IPS-18c (cell line): ENCODE results near the gene TRIM44.
"Not testable (repeated sequence)": the region's sequence is repeated elsewhere in the genome, so short reads cannot be mapped to it uniquely, and the experiment has no call there.

Source experiments
- H3K4me3 ChIP-seq: 2 replicates; pipeline ENCODE4 v1.7.0; 2013; ENCODE audit warnings: low read depth, mild to moderate bottlenecking, low read length, moderate library complexity; ENCODE audit not compliant: insufficient read depth
- H3K9me3 ChIP-seq: one replicate; pipeline ENCODE4 v1.6.1; 2013; ENCODE audit warnings: mild to moderate bottlenecking, low read length, moderate library complexity; ENCODE audit not compliant: control insufficient read depth, insufficient read depth

TRIM44 gene

DNA sequence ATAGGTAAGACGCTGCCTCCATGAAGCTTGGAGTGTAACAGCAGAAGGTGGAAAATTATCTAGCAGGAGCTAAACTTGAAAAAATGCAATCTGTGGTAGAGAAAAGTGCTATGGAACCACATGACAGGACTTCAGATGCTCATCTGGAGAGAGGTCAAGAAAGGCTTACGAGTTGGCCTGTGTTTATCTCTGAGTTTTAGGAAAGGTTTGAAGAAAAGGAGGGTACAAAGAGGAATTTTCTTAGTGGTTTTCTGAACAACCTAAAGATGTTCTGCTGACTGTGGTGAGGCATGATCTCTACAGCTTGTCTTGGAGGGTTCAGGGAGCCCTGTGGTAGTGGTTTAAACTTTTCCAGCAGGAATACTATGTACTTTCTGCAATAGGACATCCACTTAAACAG, 36.1 kb upstream of the TRIM44 start:
- no peaks in the 10 kb centered on the region for H3K9me3 ChIP-seq

DNA sequence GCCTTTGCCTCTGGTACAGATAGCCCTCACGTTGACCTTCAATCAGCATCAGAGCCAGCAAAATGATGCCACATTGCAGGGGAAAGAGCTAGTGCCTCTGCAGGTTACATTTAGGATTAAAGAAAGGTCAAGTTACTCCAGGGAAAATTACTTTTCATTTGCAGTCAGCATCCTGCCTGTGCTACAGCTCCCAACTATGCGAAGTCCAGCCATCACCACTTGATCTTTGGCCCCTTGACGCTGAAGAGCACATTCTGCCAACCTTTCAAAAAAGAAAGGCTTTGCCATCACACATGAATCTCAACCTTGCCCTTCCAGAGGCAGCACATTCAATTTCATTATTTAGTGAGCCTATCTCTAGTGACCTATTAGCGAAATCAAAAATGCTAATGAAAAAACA, 33.1 kb upstream of the TRIM44 start:
- Histone ChIP-seq H3K9me3 (no peaks in the 10 kb centered on the region), H3K4me3 (no peak overlapping the region)

More for the DNA sequence above, 36.1 kb upstream of the TRIM44 start:
- no peak overlapping the region for H3K4me3 ChIP-seq

DNA sequence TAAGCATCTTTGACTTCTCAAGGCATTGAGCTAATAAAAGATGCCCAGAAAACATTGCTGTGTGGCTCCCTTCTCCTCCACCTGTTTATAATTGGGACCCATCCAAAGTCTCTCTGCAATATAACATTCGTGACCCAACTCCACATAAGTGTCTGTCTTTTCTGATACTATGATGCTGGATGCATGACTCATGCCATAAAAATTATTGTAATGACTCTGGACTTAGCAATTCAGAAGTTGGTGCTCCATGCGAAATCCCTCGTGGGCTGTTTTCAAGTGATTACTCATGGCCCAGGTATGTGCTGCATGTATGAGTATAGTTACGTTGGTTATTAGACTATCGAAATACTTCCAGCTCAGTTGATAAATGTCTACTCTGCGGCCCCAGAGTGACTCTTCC, 32.7 kb upstream of the TRIM44 start:
- no peak overlapping the region for H3K4me3 ChIP-seq
- H3K9me3 ChIP-seq: no peaks in the 10 kb centered on the region

DNA sequence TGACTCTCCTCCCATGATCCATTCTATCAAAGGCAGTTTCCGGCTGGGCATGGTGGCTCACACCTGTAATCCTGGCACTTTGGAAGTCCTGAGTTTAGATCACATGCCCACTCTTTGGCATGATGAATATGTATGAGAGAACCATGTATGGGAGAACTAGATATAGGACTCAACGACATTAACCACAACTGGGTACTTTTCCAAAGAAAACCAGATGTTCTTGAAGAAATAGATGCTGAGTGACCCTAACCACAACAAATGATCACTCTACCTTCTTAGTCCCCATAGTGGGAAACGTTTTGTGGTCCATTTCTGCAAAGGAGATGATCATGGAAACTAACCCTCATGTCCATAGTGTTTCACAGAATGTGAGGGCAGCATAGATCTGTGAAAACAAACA, 30.7 kb upstream of the TRIM44 start:
- Histone ChIP-seq H3K4me3 (no peak overlapping the region), H3K9me3 (no peaks in the 10 kb centered on the region)

GRCh38 chr11:35632301-35632700, 30.3 kb upstream of the TRIM44 start:
- H3K4me3 ChIP-seq: no peak overlapping the region
- H3K9me3 ChIP-seq: no peaks in the 10 kb centered on the region

- no peak overlapping the region for H3K4me3 ChIP-seq
- no peaks in the 10 kb centered on the region for H3K9me3 ChIP-seq
Observed at GRCh38 chr11:35633827-35634423, 28.6 kb upstream of the TRIM44 start.

- no peaks in the 10 kb centered on the region for H3K9me3 ChIP-seq
- no peak overlapping the region for H3K4me3 ChIP-seq
Observed at GRCh38 chr11:35635933-35636332, 26.6 kb upstream of the TRIM44 start.

DNA sequence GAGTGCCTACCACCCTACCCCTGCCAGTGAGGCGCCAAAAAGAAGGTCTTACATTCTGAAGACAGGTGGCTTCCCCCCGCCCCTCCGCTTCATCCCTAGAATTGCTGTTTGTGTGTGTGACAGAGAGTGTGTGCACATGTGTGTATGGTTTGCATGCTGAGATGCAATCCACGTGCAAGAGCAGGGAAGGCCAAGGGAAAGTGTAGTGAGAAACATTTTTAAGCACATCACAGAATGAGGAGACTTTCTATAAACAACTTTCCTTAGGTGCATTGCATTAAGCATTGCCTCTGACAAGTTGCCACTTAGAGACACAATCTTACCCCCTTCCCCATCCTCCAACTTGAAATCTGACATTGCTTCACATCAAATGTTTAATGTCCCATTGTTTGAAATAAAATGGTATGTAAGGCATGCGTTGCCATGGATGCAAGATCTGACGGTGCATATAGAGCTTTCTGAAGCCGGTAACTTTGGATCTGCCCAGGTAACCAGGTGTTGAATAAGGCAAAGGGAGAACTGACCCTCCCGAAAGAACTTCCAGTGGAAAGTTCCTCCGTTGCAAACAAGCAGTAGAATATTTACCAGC, 22.9 kb upstream of the TRIM44 start:
- no peak overlapping the region for H3K4me3 ChIP-seq

DNA sequence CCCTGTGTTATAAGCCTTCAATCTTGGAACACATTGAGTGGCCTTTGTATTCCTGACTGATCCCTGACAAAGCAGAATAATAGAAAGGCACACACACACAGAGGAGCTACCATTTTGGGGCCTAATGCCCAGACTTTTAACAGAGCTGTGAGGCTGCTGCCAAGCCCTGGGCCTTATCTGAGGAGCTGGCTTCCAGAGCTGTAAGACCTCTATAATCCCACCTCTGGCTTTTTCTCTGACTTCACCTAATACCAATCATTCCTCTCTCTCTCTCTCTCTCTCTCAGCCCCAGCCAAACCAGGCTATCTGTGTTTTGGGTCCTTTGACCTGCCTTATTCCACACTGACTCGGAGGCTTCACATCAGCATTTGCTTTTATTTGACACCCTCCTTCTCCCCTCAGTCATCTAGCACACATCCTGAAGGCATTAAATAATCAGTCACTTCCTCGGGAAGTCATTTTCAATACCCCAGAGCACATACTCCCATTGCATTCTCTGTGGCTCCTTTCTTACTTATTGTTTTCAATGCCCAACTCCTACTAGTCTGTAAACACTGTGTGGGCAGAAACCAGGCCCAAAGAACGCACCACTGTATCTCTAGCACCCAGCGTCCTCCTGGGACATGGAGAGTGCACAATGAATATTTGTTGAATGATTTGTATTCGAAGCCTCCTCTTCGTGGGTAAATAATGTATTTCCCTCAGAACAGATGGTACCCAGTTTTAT, 21.2 kb upstream of the TRIM44 start:
- Histone ChIP-seq H3K9me3 (no peaks in the 10 kb centered on the region), H3K4me3 (no peak overlapping the region)

More for the DNA sequence above, 22.9 kb upstream of the TRIM44 start:
- H3K9me3 ChIP-seq: no peaks in the 10 kb centered on the region

DNA sequence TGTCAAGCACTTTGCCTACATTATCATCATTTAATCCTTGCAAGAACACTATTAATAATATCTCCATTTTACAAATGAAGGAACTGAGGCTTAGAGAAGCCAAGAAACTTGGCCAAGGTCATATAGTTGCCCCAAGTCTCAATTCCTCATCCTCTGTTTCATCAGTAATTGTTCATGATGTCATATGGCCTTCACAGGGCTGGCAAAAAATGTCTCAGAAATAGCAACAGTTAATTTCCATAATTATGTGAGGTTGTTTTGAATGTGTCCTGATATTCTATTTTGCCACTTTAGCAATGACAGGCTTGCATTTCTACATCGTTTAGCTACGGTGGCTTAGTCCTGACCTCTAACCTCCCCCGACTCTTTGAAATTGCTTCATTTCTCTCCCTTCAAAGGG, 20.6 kb upstream of the TRIM44 start:
- H3K9me3 ChIP-seq: no peaks in the 10 kb centered on the region
- H3K4me3 ChIP-seq: no peak overlapping the region

DNA sequence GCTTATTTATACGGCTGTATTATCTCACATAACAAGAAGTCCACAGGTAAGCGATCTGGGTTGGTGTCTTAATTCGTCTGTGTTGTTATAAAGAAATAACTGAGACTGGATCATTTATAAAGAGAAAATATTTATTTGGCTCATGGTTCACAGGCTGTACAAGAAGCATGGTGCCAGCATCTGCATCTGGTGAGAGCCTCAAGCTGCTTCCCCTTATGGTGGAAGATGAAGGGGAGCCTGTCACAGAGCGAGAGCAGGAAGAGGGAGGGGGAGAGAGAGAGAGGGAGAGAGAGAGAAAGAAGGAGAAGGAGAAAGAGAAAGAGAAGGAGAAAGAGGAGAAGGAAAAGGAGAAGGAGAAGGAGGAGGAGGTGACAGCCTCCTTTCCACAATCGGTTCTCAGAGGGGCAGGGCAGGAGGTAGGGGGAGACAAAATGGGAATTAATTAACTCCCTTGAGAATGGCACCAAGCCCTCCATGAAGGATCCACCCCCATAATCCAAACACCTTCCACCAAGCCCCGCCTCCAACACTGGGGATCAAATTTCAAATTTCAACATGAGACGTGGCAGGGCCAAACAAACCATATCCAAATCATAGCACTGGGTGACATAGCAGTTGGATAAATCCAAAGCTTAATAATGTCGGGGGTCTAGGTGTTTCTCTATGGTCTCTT, 15.0 kb upstream of the TRIM44 start:
- no peak overlapping the region for H3K4me3 ChIP-seq
- H3K9me3 ChIP-seq: peaks cover 2% of the 10 kb centered on the region

DNA sequence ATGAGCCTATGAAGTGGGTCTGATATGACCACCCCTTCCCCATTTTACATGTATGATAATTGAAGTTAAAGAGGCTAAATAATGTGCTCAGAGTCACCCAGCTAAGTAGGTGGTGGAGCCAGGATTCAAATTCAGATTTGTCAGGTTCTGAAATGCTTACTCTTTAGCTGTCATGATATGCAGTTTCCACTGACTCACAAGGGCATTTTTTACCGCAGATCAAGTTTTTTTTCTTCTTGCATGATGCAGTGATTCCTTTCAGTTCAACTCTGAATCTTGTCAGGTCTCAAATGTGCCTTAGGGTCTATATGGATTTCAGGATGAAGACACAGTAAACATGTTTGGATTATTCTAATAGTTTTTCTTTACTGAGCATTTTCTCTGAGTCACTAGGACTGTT, 12.6 kb upstream of the TRIM44 start:
- H3K9me3 ChIP-seq: peaks cover 2% of the 10 kb centered on the region
- no peak overlapping the region for H3K4me3 ChIP-seq

DNA sequence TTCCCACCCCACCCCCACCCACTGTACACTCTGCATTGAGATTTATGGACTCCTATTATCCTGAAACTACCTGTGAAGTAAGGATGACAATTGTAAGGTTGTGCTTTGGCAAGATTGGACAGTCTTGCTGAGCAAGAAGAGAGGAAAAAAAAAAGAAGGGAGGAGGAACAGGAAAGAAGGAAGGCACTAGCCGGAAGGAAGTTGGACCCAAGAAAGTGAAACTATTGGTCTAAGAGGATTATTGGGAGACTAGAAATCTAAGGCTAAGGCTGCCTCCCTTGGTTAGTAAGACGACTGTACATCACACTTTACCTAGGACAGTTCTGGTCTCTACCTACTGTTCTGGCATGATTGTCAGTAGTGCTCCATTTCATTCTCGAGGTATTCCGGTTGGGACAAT, 12.1 kb upstream of the TRIM44 start:
- Histone ChIP-seq H3K4me3 (no peak overlapping the region), H3K9me3 (peaks cover 2% of the 10 kb centered on the region)

DNA sequence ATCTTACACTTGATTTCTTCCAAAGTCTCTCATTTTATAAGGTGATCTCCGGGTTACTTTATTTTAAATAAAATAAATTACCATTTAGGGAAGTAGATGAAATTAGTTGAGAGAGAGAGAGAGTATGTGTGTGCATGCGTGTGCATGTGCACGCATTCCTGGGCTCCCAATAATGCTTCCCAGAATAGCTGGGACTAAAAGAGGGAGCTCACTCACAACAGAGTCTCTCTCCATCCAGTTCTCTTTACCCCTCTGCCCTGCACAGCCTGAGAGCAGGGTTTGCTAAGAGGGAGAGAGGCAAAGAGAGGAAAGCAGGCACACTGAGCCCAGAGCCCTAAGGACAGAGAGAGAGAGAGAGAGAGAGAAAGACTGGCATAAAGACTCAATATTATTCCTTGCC, 11.3 kb upstream of the TRIM44 start:
- Histone ChIP-seq H3K4me3 (no peak overlapping the region), H3K9me3 (peaks cover 2% of the 10 kb centered on the region)

DNA sequence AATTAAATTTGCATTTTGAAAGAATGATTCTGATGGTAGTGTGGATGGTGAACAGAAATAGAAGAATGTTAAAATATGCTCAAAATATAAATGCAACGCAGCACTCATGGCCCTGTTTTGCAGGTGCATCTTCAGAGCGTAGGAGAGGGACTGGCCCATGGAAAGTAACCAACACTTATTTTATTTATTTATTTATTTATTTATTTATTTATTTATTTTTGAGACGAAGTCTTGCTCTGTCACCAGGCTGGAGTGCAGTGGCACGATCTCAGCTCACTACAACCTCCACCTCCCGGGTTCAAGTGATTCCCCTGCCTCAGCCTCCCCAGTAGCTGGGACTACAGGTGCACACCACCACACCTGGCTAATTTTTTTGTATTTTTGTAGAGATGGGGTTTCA, 9.8 kb upstream of the TRIM44 start:
- not testable (repeated sequence) for H3K9me3 ChIP-seq

DNA sequence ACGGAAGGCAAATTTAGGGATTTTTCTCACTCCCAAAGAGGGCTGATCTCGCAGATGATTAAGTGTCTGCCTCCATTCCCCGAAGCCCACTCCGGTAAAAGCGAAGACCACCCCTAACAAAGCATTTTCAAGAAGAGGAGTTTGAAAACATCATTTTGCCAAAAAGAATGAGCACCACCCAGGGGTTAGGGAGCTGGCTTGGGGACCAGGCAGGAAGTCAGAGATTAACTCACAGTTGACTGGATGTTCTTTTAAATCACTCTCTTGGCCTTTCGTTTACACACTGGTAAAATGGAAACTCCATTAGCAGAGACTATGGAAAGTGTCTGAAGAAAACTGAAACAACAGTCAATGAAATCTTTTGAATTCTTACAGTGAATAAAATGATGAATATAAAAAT, 7.9 kb upstream of the TRIM44 start:
- H3K9me3 ChIP-seq: no peaks in the 10 kb centered on the region
- H3K4me3 ChIP-seq: no peak overlapping the region

More for the DNA sequence above, 9.8 kb upstream of the TRIM44 start:
- H3K4me3 ChIP-seq: not testable (repeated sequence)

- Histone ChIP-seq H3K4me3 (no peak overlapping the region), H3K9me3 (no peaks in the 10 kb centered on the region)
Observed at GRCh38 chr11:35655254-35655653, 7.3 kb upstream of the TRIM44 start.

- Histone ChIP-seq H3K4me3 (no peak overlapping the region), H3K9me3 (no peaks in the 10 kb centered on the region)
Observed at GRCh38 chr11:35655856-35656255, 6.7 kb upstream of the TRIM44 start.
